GM23248 (cell line): ENCODE results near the gene SND1. TPM values are rescaled to one million over a fixed set of nuclear protein-coding genes. Genes with fewer than 3 reads are reported as not detected.

Experiments
- DNase-seq: peaks from one replicate; pipeline ENCODE4 v3.0.0-alpha.2; 2015
- H2AFZ ChIP-seq: fragments of 200-600 bp; sonication (generic); 2 replicates; pipeline ENCODE4 v1.6.1; 2016; ENCODE audit warnings: antibody characterized with exemption
- H3F3A ChIP-seq: fragments of 200-600 bp; sonication (generic); 2 replicates; pipeline ENCODE4 v1.6.1; 2016; ENCODE audit warnings: mild to moderate bottlenecking, antibody characterized with exemption, mixed run types; ENCODE audit not compliant: insufficient read depth
- H3K27ac ChIP-seq: fragments of 200-600 bp; sonication (generic); 2 replicates; pipeline ENCODE4 v1.5.1; 2016; ENCODE audit warnings: mild to moderate bottlenecking
- H3K27me3 ChIP-seq: fragments of 200-600 bp; sonication (generic); replicated peaks from 2 replicates; pipeline ENCODE4 v1.6.1; 2016; ENCODE audit warnings: mild to moderate bottlenecking; ENCODE audit not compliant: insufficient read depth
- H3K36me3 ChIP-seq: fragments of 200-600 bp; sonication (generic); 2 replicates; pipeline ENCODE4 v1.6.1; 2016; ENCODE audit warnings: low read depth, mild to moderate bottlenecking
- H3K4me1 ChIP-seq: fragments of 200-600 bp; sonication (generic); 2 replicates; pipeline ENCODE4 v1.6.1; 2016; ENCODE audit warnings: mild to moderate bottlenecking; ENCODE audit not compliant: insufficient read depth
- H3K4me2 ChIP-seq: fragments of 200-600 bp; sonication (generic); one replicate; pipeline ENCODE4 v1.6.1; 2016; ENCODE audit warnings: mild to moderate bottlenecking; ENCODE audit not compliant: unreplicated experiment
- H3K4me3 ChIP-seq: fragments of 200-600 bp; sonication (generic); 2 replicates; pipeline ENCODE4 v1.5.1; 2016; ENCODE audit warnings: mild to moderate bottlenecking
- H3K79me2 ChIP-seq: fragments of 200-600 bp; sonication (generic); 2 replicates; pipeline ENCODE4 v1.6.1; 2016; ENCODE audit warnings: mild to moderate bottlenecking; ENCODE audit not compliant: insufficient read depth
- H3K9ac ChIP-seq: fragments of 200-600 bp; sonication (generic); 2 replicates; pipeline ENCODE4 v1.6.1; 2016; ENCODE audit warnings: mild to moderate bottlenecking
- H3K9me2 ChIP-seq: fragments of 200-600 bp; sonication (generic); 2 replicates; pipeline ENCODE4 v1.6.1; 2016; ENCODE audit warnings: mixed run types, mild to moderate bottlenecking, moderate library complexity; ENCODE audit not compliant: insufficient read depth
- H3K9me3 ChIP-seq: fragments of 200-600 bp; sonication (generic); one replicate; pipeline ENCODE4 v1.6.1; 2017; ENCODE audit warnings: low read depth
- H4K20me1 ChIP-seq: fragments of 200-600 bp; sonication (generic); 2 replicates; pipeline ENCODE4 v1.6.0; 2016; ENCODE audit not compliant: insufficient read depth
- EZH2 ChIP-seq: fragments of 200-600 bp; sonication (generic); IDR thresholded peaks from 2 replicates; pipeline ENCODE4 v1.6.1; 2018; ENCODE audit warnings: antibody characterized with exemption, mild to moderate bottlenecking; ENCODE audit not compliant: insufficient read depth, poor library complexity, severe bottlenecking
- EZH2phosphoT487 ChIP-seq: fragments of 200-600 bp; sonication (generic); IDR thresholded peaks from 2 replicates; pipeline ENCODE4 v1.6.1; 2018; ENCODE audit warnings: antibody characterized with exemption, moderate library complexity, mild to moderate bottlenecking, low read depth; ENCODE audit not compliant: insufficient read depth
- WGBS, 2 experiments: methylation state at CpG; one replicate each; pipeline ENCODE4 v1.1.6; 2015 to 2017; ENCODE audit warnings: low lambda C conversion rate in 2 of 2, low coverage in 1 of 2; ENCODE audit errors: missing lambda C conversion rate in 2 of 2; 5-methylcytosine and 5-hydroxymethylcytosine counted together
- in situ Hi-C: fragments of 300-500 bp; cut with MboI; formaldehyde crosslinking; loops from 2 replicates; pipeline ENCODE4 v1.15.0; 2020
- polyA plus RNA-seq: library from polyadenylated mRNA; unstranded; fragments of >200 nt; fragmentation: Nextera tagmentation; extraction: Ambion mirVana; gene quantifications from 2 replicates; pipeline ENCODE4 v1.2.1, GENCODE V29; 2016
- total RNA-seq: library from RNA; depleted of rRNA; stranded (reverse); fragments of >200 nt; shearing (Covaris generic); gene quantifications from 2 replicates; pipeline ENCODE4 v1.2.3, GENCODE V29; 2014

SND1 gene
- total and polyA plus RNA-seq, 2 experiments from 2014 or later: 128 to 184 TPM

GRCh38 chr7:127897704-127898454 lies 245.9 kb downstream of the SND1 start:
- peaks cover 40% of the 10 kb centered on the region for H3F3A ChIP-seq
- no peak overlapping the region for H3K9ac ChIP-seq
- H3K27ac ChIP-seq: peak overlapping the region; percentile 39
- no peaks in the 10 kb centered on the region for H3K9me3 ChIP-seq
- peaks cover 7% of the 10 kb centered on the region; the same call in 1 of the 2 replicates for H4K20me1 ChIP-seq
- no peak overlapping the region for H3K4me3 ChIP-seq
- no peak overlapping the region for H2AFZ ChIP-seq
- peaks cover 43% of the 10 kb centered on the region for H3K4me1 ChIP-seq
- WGBS, 2 experiments: 37 to 41% methylated on average over 4 of the region's 4 CpGs
- in situ Hi-C loops: no loop called here
- DNase-seq: peak; percentile 75
- H3K4me2 ChIP-seq: peak overlapping the region; percentile 28
- 0 out of 2 replicates have a peak, but pooled peaks cover 4% of the 10 kb centered on the region for H3K36me3 ChIP-seq
- no peaks in the 10 kb centered on the region for H3K9me2 ChIP-seq
- H3K27me3 ChIP-seq: no peaks in the 10 kb centered on the region
- H3K79me2 ChIP-seq: peaks cover 96% of the 10 kb centered on the region
- TF ChIP-seq EZH2 (no peak), EZH2phosphoT487 (no peak)

- 14% methylated on average over 2 of the region's 2 CpGs for WGBS, 2 experiments
- H3K27ac ChIP-seq: no peak overlapping the region
- TF ChIP-seq EZH2 (no peak), EZH2phosphoT487 (no peak)
- 0 out of 2 replicates have a peak, but pooled peaks cover 4% of the 10 kb centered on the region for H3K36me3 ChIP-seq
- no peak overlapping the region for H3K4me3 ChIP-seq
- in situ Hi-C loops: no loop called here
- H3K27me3 ChIP-seq: no peaks in the 10 kb centered on the region
- H3K9me2 ChIP-seq: no peaks in the 10 kb centered on the region
- H3K9me3 ChIP-seq: no peaks in the 10 kb centered on the region
- peaks cover 44% of the 10 kb centered on the region for H3K4me1 ChIP-seq
- H4K20me1 ChIP-seq: peaks cover 7% of the 10 kb centered on the region; the same call in 1 of the 2 replicates
- H3F3A ChIP-seq: peaks cover 41% of the 10 kb centered on the region
- H2AFZ ChIP-seq: no peak overlapping the region
- no peak overlapping the region for H3K9ac ChIP-seq
- no peak for DNase-seq
- peaks cover 96% of the 10 kb centered on the region for H3K79me2 ChIP-seq
- no peak overlapping the region for H3K4me2 ChIP-seq
These were observed 247.4 kb downstream of the SND1 start for GRCh38 chr7:127899411-127899810.

DNA sequence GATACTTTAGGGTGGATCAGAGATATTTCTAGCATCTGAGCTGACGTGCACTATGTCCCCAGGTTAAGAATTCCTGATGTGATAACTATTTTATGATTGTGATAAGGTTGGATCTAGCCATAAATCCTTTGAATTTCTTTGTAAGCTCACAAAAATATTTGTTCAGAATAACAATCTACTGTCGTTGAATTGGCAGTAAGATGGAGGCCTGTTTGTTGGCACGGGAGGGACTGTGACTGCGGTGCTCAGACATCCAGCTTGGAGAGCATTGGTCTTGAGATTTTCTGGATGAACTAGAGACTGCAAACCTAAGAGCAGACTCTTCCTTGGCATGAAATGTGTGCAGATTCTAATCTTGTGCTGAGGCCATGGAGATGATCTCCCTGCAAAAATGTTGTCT lies 248.1 kb downstream of the SND1 start:
- Histone ChIP-seq H3K79me2 (peaks cover 96% of the 10 kb centered on the region), H3K4me2 (no peak overlapping the region), H4K20me1 (peaks cover 7% of the 10 kb centered on the region; the same call in 1 of the 2 replicates), H2AFZ (no peak overlapping the region), H3K9me3 (no peaks in the 10 kb centered on the region), H3K27me3 (no peaks in the 10 kb centered on the region), H3K9ac (no peak overlapping the region), H3F3A (peaks cover 48% of the 10 kb centered on the region), H3K4me1 (peaks cover 50% of the 10 kb centered on the region), H3K9me2 (no peaks in the 10 kb centered on the region), H3K4me3 (no peak overlapping the region), H3K36me3 (0 out of 2 replicates have a peak, but pooled peaks cover 7% of the 10 kb centered on the region), H3K27ac (no peak overlapping the region)
- no peak for TF ChIP-seq EZH2
- no peak for TF ChIP-seq EZH2phosphoT487
- peak; percentile 34 for DNase-seq
- 26 to 31% methylated on average over 4 of the region's 4 CpGs for WGBS, 2 experiments
- in situ Hi-C loops: no loop called here

DNA sequence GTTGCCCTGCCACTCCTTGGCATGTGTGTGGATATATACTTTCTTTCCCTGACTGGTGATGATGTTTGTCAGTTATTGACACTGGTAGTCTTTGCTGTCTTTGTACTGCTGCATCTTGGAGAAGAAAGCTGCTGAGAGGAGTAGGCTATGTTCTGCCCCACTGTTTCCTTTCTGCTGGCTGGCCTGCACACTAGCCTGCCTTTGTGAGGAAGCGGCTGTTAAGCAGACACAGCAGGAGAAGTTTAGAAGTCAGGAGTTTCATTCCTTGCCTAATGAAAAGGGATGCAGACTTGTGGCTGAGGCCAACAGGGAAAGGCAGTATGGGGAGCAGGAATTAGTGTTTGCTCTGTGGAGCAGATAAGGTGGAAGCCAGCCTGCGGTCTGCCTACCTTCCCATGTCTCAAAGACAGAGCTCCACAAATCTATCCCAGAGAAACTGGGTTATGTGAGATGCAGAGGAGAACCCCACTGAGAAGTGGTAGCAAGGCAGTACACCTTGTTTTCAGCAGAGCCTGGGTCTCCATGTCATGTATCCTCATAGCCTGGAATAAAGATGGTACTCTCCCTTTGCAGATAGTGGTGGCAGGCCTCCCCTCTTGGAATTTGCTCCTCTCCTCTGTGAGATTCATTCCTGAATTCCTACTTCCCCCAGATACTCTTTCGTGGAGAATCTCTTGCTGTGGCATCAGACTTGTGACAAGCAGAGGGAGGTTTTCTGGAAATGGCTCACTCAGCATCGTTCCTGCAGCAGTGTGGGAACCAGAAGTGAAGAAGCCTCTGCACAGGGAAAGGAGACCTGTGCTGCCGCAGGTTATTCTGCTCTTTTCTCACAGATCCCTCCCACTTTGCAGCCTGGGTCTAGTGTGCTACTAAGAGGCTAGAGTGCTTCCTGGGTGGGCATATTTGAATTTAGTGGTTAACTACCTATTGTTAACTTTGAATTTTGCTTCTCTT lies 249.0 kb downstream of the SND1 start:
- no peak overlapping the region for H3K4me3 ChIP-seq
- no peaks in the 10 kb centered on the region for H3K9me3 ChIP-seq
- peaks cover 53% of the 10 kb centered on the region for H3K4me1 ChIP-seq
- no peak overlapping the region for H2AFZ ChIP-seq
- no peak for TF ChIP-seq EZH2phosphoT487
- no peak for TF ChIP-seq EZH2
- no peak overlapping the region for H3K9ac ChIP-seq
- H3K27ac ChIP-seq: no peak overlapping the region
- no peak for DNase-seq
- H3K9me2 ChIP-seq: no peaks in the 10 kb centered on the region
- in situ Hi-C loops: no loop called here
- H3K79me2 ChIP-seq: peaks cover 88% of the 10 kb centered on the region
- H3F3A ChIP-seq: peaks cover 50% of the 10 kb centered on the region
- 0 out of 2 replicates have a peak, but pooled peaks cover 7% of the 10 kb centered on the region for H3K36me3 ChIP-seq
- H3K4me2 ChIP-seq: no peak overlapping the region
- no peaks in the 10 kb centered on the region for H3K27me3 ChIP-seq
- H4K20me1 ChIP-seq: peaks cover 7% of the 10 kb centered on the region; the same call in 1 of the 2 replicates
- WGBS, 2 experiments: 58 to 66% methylated on average over 5 of the region's 5 CpGs
